Measurements from ENCODE around the gene CNTNAP5. TPM values are rescaled to one million over a fixed set of nuclear protein-coding genes. Genes with fewer than 3 reads are reported as not detected.

CNTNAP5 gene
- total and polyA plus RNA-seq, 9 of the 15 experiments (the other 6 are each of a cell fraction or from before 2014, with no cell fraction given): not detected

GRCh38 chr2:124369181-124369580 lies 344.1 kb downstream of the CNTNAP5 start (continued):
- TF ChIP-seq MGA (IDR thresholded peaks at IDR 0.05) (no peak), USF2 (CRISPR knock-in tag; IDR thresholded peaks at IDR 0.05) (no peak), HNRNPK (IDR thresholded peaks at IDR 0.05; ENCODE audit: low read depth, low read length, poor library complexity, severe bottlenecking) (no peak)

Measured in K562 (cell line).